ENCODE data around the gene RNU11.
"Not testable (repeated sequence)": the region's sequence is repeated elsewhere in the genome, so short reads cannot be mapped to it uniquely, and the experiment has no call there.

Gene RNU11

DNA sequence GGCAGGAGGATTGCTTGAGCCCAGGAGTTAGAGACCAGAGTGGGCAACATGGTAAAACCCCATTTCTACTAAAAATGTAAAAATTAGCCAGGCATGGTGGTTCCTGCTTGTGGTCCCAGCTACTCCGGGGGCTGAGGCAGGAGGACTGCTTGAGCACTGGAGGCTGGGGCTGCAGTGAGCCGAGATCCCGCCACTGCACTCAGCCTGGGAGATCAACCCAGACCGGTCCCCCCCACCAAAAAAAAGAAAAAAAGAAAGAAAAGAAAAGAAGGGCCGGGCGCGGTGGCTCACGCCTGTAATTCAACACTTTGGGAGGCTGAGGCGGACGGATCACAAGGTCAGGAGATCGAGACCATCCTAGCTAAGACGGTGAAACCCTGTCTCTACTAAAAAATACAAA lies 18.4 kb downstream of the RNU11 start:
- no peak for DNase-seq

DNA sequence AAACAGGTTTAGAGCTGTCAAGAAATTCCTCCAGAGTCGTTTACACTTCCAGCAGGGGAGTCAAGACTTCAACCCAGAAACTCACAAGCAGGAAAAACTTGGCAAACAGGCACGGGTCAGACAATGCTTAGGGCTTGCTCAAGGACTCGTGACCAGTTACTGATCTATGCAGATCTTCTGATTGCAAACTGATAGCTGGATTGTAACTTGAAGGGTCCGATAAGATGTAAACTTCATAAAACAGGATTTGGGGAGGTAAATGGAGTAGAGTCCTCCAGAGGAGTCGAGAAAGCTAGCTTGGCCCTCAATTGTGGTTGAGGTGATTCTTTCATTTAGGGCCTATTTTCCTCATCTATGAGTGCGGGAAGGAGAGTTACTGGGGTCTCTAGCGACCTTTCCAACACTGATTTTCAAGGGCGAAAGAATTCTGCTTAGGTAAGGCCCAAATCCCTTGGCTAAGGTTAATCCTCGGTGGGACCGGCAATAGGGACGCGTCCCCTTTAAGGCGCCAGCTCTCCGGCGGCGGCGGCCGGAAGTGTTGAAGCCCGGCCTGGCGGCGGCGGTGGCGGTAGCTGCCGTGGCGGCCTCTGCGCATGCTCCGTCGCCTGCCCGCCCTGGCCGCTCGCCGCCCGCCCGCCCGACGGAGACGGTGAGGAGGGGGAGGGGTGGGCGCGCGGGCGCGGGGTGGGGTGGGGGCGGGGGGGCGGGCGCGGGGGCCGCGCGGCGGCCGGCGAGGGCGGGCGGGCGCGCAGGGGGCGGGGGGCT lies 20.0 kb downstream of the RNU11 start, which contains the start of gene GMEB1:
GMEB1 (plus strand) TSS at position 594 of the 765 bp plus-strand sequence. CDS start 14,829 bp downstream, outside the sequence.
- peak; percentile 87 for DNase-seq

DNA sequence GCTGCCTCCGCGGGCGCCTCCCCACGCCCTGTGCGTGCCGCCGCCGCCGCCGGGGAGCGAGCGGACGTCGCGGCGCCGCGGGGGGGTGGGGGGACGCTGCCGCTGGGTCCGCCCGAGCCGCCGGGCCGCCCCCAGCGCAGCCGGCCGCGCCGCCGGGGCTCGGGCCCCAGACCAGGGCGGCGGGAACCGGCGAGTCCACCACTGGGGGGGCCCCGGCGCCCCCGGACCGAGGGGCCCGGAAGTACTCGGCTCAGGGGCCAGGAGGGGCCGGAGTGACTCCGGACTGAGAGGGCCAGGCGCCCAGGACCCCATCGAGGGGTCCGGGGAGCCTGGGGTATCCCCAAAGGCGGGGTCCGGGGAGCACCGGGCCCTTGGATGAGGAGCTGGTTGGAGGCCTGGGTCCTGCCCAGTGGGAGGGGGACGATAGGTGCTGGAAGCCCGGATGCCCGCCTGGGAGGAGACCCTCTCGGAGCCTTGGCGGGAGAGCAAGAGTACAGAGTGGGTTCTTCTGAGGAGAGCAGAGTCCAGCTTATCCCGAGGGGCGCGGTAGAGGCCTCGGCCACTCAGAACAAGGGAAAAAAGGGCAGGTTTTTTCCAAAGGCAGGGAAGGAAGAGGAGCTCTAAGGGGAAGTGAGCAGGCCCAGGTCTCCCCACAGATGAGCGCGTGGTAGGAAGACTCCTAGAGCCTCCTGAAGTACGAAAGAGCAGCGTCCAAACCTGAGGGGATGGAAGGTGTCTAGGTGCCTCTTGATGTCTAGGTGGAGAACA lies 20.7 kb downstream of the RNU11 start:
- peak; percentile 46 for DNase-seq

DNA sequence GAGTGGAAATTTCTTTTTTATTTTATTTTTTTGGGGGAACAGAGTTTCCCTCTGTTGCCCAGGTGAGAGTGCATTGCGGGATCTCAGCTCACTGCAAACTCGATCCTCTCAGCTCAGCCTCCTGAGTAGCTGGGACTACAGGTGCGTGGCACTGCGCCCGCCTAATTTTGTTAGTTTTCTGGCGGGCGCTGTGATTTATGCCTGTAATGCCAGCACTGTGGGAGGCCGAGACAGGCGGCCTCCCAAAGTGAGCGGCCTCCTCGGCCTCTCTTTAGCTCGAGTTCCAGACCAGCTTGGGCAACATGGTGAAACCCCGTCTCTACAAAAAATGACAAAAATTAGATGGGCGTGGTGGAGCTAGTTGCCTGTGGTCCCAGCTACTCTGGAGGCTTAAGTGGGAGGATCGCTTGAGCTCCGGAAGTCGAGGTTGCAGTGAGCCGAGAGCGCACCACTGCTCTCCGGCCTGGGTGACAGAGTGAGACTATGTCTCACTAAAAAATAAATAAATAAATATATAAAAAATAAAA lies 22.9 kb downstream of the RNU11 start:
- DNase-seq: no peak

DNA sequence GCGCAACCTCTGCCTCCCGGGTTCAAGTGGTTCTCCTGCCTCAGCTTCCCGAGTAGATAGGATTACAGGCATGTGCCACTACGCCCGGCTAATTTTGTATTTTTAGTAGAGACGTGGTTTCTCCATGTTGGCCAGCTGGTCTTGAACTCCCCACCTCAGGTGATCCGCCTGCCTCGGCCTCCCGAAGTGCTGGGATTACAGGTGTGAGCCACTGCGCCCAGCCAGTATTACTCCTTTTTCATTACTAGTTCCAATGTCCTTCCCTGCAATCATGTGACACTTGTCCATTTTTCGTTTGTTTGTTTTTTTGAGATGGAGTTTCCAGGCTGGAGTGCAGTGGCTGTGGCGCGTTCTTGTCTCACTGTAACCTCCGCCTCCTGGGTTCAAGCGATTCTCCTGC lies 24.6 kb downstream of the RNU11 start:
- not testable (repeated sequence) for DNase-seq

DNA sequence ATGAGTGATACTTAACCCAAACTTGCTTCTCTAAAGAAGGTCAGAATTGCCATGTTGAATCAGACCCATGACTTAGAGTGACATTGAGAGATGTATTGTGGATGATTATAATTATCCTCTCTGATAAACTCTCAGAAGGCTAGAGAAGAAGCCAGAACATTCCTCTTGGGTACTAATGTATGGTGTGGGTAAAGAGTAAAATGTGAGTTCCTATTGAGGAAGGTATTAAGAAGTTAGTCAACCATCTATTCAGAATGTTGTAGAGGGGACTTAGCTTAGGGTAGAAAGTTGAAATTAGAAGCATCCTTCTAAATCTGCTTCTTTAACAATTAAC lies 27.5 kb downstream of the RNU11 start:
- no peak for DNase-seq

DNA sequence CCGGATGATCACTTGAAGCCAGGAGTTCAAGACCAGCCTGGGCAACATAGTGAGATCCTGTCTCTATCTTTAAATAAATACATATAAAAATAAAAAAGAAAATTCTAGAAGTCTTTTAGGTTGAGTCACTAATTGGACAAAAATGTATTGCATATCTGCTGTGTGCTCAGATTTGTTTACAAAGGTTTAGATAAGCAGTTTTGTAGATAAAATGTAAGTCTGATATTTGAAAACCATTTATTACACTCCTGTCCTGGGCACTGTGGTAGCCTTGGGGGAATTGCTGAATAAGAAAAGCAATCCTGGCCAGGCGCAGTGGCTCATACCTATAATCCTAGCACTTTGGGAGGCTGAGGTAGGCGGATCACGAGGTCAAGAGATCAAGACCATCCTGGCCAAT lies 31.8 kb downstream of the RNU11 start:
- DNase-seq: no peak

DNA sequence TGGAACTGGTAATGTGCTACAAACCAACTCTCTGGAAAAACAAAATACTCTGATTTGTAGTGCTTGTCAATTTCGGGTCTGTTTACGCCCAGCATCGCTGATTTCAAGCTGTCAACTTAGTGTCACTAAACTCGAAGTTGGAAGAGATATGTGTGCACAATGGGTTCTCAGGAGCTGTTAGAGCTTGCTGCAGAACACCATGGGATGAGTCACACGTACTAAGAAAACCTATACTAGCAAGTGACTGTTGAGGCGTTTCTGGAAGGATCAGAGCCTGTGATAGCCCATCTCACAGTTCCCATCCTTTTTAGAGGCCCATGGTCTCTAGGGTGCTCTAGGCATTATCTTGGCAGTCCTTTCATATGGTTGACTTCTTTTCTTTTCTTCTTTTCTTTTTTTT lies 34.4 kb downstream of the RNU11 start:
- no peak for DNase-seq

DNA sequence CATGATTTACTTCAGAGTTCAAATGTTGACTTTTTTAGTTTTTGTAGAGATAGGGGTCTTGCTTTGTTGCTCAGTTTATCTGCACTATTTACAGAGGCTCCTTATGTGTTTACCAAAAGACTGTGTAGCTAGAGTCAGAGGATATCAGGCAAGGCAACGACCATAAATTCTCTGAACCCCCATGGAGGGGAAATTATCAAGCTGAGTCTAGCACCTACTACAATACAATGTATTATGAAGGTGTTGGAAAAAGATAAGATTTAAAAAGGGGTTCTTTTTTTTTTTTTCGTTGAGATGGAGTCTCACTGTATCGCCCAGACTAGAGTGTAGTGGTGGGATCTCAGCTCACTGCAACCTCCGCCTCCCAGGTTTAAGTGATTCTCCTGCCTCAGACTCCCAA lies 36.5 kb downstream of the RNU11 start:
- DNase-seq: no peak

DNA sequence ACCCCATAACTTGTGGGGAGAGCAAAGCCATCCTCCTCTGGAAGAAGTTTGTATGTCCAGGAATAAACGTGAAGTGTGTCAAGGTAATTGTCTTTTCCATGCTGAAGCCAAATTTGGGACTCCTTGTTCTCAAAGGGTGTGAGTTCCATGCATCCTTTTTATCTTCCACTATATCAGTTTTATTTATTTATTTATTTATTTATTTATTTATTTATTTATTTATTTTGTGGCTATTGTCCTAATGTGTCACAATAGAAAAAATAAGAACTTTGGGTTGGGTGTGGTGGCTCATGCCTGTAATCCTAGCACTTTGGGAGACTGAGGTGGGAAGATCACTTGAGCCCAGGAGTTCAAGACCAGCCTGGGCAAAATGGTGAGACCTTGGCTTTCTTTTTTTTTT lies 43.2 kb downstream of the RNU11 start:
- DNase-seq: not testable (repeated sequence)
